Stomach (tissue), 19 donors: ENCODE measurements around the gene OR2M4. TPM values are rescaled to one million over a fixed set of nuclear protein-coding genes. Genes with fewer than 3 reads are reported as not detected.

Experiments used
- DNase-seq, 2 donors: peaks; one replicate each; pipeline versions ENCODE4 v3.0.0 to v3.0.0-alpha.2; 2013 to 2019
- H3K27ac ChIP-seq, 5 donors: fragments of 200-600 bp in 4 of 5; sonication (generic) in 4 of 5; one replicate each; pipeline ENCODE4 v1.5.1; 2013 to 2019; ENCODE audit warnings: mild to moderate bottlenecking in 1 of 5, moderate library complexity in 1 of 5
- H3K27me3 ChIP-seq, 3 donors: fragments of 200-600 bp; sonication (generic); one replicate each; pipeline ENCODE4 v1.5.1; 2017 to 2019; ENCODE audit warnings: mixed run types in 1 of 3
- H3K36me3 ChIP-seq, 4 donors: fragments of 200-600 bp; sonication (generic); 1 replicate in 3 of 4; 2 replicates in 1 of 4; pipeline ENCODE4 v1.5.1; 2016 to 2019
- H3K4me1 ChIP-seq, 4 donors: fragments of 200-600 bp; sonication (generic); one replicate each; pipeline ENCODE4 v1.5.1; 2016 to 2019
- H3K4me3 ChIP-seq, 4 donors: fragments of 200-600 bp; sonication (generic) in 3 of 4; one replicate each; pipeline ENCODE4 v1.5.1; 2016 to 2019; ENCODE audit warnings: mild to moderate bottlenecking in 1 of 4
- H3K9me3 ChIP-seq, 4 donors: fragments of 200-600 bp; sonication (generic); one replicate each; pipeline ENCODE4 v1.5.1; 2016 to 2019
- CTCF ChIP-seq, 7 experiments: fragments of 450-650 bp in 4 of 7; fragments of 200-600 bp in 3 of 7; sonication (generic) in 3 of 7; IDR thresholded peaks; one replicate each; pipeline ENCODE4 v1.5.1; 2016 to 2019; ENCODE audit warnings: antibody characterized with exemption in 7 of 7, control low read depth in 2 of 7, mild to moderate bottlenecking in 1 of 7
- EP300 ChIP-seq: sonication (generic); formaldehyde crosslinking; IDR thresholded peaks from one replicate; pipeline ENCODE4 v1.6.1; 2017; ENCODE audit warnings: antibody characterized with exemption
- POLR2A ChIP-seq, 4 donors: fragments of 450-650 bp; IDR thresholded peaks; one replicate each; pipeline ENCODE4 v1.6.1; 2016; ENCODE audit warnings: antibody characterized with exemption in 4 of 4, control low read depth in 2 of 4, mild to moderate bottlenecking in 1 of 4, moderate library complexity in 1 of 4
- POLR2AphosphoS5 ChIP-seq, 3 donors: sonication (generic); formaldehyde crosslinking; IDR thresholded peaks; one replicate each; pipeline ENCODE4 v1.6.1; 2016; ENCODE audit warnings: antibody characterized with exemption in 3 of 3
- WGBS, 5 donors: extraction: QIAGEN DNeasy Blood & Tissue Kit in 3 of 5; methylation state at CpG; one replicate each; pipeline versions ENCODE4 v1.1.5 to v1.1.7; 2013 to 2018; 5-methylcytosine and 5-hydroxymethylcytosine counted together
- intact Hi-C: fragments of 100-400 bp; cut with DNase I; formaldehyde crosslinking; loops from one replicate; pipeline ENCODE4 v1.15.1; 2023; ENCODE audit warnings: low total_unique reads
- long read RNA-seq, 10 donors: transcript quantifications; one replicate each; lab custom pipeline, GENCODE V29; 2026
- polyA plus RNA-seq, 3 donors: library from polyadenylated mRNA; stranded (reverse); fragments of 200-250 nt; gene quantifications; one replicate each; pipeline ENCODE4 v1.2.3, GENCODE V29; 2013
- total RNA-seq, 5 donors: library from RNA; depleted of rRNA; stranded (reverse); fragments of >200 nt; gene quantifications; one replicate each; pipeline versions ENCODE4 v1.1.0 to v1.2.3, GENCODE V29; 2014 to 2016
- donor health status: healthy with polysubstance abuse.
- donor health status: Bipolar disorder and iron deficiency.
- donor health status: healthy.

The OR2M4 gene
- total RNA-seq (not detected), polyA plus RNA-seq (not detected)
- long read RNA-seq, donor 1, result 0 reads
- long read RNA-seq, donor 2, result 0 reads
- long read RNA-seq, donor 3, result 0 reads
- long read RNA-seq, donor 4, result 0 reads
- long read RNA-seq, donor 5, result 0 reads
- long read RNA-seq, donor 6, result 0 reads
- long read RNA-seq, donor 7, result 0 reads
- long read RNA-seq, donor 8, result 0 reads
- long read RNA-seq, donor 9, result 0 reads
- long read RNA-seq, donor 10, result 0 reads

GRCh38 chr1:248231117-248231516, at the start of gene OR2M4:
TSS of gene OR2M4 (plus strand) at chr1:248231417. CDS start at chr1:248238929, 7,512 bp downstream.
- Histone ChIP-seq H3K4me3 (no peak within 1 kb of the TSS), H3K36me3 (no peaks in the 10 kb centered on the region), H3K9me3 (peaks cover 0 to 17% (median 6%) of the 10 kb centered on the region in 4 donors), H3K27ac (no peak within 1 kb of the TSS), H3K27me3 (no peaks in the 10 kb centered on the region), H3K4me1 (no peaks in the 10 kb centered on the region)
- WGBS, 5 donors, result 67 to 72% (median 68%) methylated on average over 2 of the region's 2 CpGs
- intact Hi-C loops, result no loop called here
- no peak for TF ChIP-seq POLR2A (IDR thresholded peaks at IDR 0.05)
- no peak for TF ChIP-seq POLR2AphosphoS5 (IDR thresholded peaks at IDR 0.05)
- TF ChIP-seq EP300, result no peak
- TF ChIP-seq CTCF (IDR thresholded peaks at IDR 0.05), result no peak
- no peak for DNase-seq

- H3K4me1 ChIP-seq, result no peaks in the 10 kb centered on the region
- H3K27me3 ChIP-seq, result no peaks in the 10 kb centered on the region
- H3K36me3 ChIP-seq, result no peaks in the 10 kb centered on the region
- TF ChIP-seq POLR2AphosphoS5 (IDR thresholded peaks at IDR 0.05) (no peak), POLR2A (IDR thresholded peaks at IDR 0.05) (no peak), EP300 (no peak), CTCF (IDR thresholded peaks at IDR 0.05) (no peak)
- DNase-seq, result no peak
- H3K27ac ChIP-seq, result no peak overlapping the region
- intact Hi-C loops, result no loop called here
- WGBS, 5 donors, result 61 to 78% (median 71%) methylated on average over 7 of the region's 7 CpGs
- H3K9me3 ChIP-seq, result peaks cover 0 to 7% (median 0%) of the 10 kb centered on the region in 4 donors
- no peak overlapping the region for H3K4me3 ChIP-seq
Measured at GRCh38 chr1:248183996-248184395, 47.2 kb upstream of the OR2M4 start.

- H3K9me3 ChIP-seq, result peaks cover 0 to 11% (median under 1%) of the 10 kb centered on the region in 4 donors
- WGBS, 5 donors, result 56 to 76% (median 71%) methylated on average over 3 of the region's 3 CpGs
- no peak overlapping the region for H3K4me3 ChIP-seq
- H3K36me3 ChIP-seq, result no peaks in the 10 kb centered on the region
- H3K27me3 ChIP-seq, result no peaks in the 10 kb centered on the region
- no peak for DNase-seq
- intact Hi-C loops, result no loop called here
- H3K4me1 ChIP-seq, result no peaks in the 10 kb centered on the region
- no peak overlapping the region for H3K27ac ChIP-seq
- no peak for TF ChIP-seq POLR2AphosphoS5 (IDR thresholded peaks at IDR 0.05)
- TF ChIP-seq CTCF (IDR thresholded peaks at IDR 0.05), result no peak
- TF ChIP-seq EP300, result no peak
- TF ChIP-seq POLR2A (IDR thresholded peaks at IDR 0.05), result no peak
Measured at GRCh38 chr1:248187363-248187762, 43.9 kb upstream of the OR2M4 start.

- no peak overlapping the region for H3K27ac ChIP-seq
- 37 to 62% (median 51%) methylated on average over 9 to 11 of the region's 11 CpGs for WGBS, 5 donors
- TF ChIP-seq CTCF (IDR thresholded peaks at IDR 0.05) (no peak), EP300 (no peak), POLR2A (IDR thresholded peaks at IDR 0.05) (no peak), POLR2AphosphoS5 (IDR thresholded peaks at IDR 0.05) (no peak)
- H3K4me1 ChIP-seq, result no peaks in the 10 kb centered on the region
- DNase-seq, result no peak
- intact Hi-C loops, result no loop called here
- peaks cover 0 to 15% (median 5%) of the 10 kb centered on the region in 4 donors for H3K9me3 ChIP-seq
- H3K27me3 ChIP-seq, result no peaks in the 10 kb centered on the region
- no peaks in the 10 kb centered on the region for H3K36me3 ChIP-seq
- no peak overlapping the region for H3K4me3 ChIP-seq
Measured at GRCh38 chr1:248189026-248189425, 42.2 kb upstream of the OR2M4 start.
